ENCODE results near the gene RPEL1.
"Not testable (repeated sequence)": the region's sequence is repeated elsewhere in the genome, so short reads cannot be mapped to it uniquely, and the experiment has no call there.

The RPEL1 gene

DNA sequence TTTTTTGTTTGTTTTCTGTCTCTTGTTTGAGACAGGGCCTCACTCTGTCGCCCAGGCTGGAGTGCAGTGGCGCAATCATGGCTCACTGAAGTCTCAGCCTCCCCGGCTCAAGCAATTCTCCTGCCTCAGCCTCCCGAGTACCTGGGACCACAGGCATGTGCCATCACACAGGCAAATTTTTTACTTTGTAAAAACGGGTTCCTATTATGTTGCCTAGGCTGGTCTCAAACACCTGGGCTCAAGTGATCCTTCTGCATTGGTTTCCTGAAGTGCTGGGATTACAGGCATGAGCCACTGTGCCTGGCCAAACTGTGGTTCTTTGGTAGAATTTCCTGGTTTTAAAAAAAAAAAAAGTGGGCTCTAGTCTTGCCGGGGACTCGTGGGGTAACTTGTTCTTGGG lies at the start of gene RPEL1:
RPEL1 (plus strand) TSS at position 301 of the 400 bp plus-strand sequence. CDS start 110 bp downstream, outside the sequence.
- ATAC-seq; H3K27ac Mint-ChIP-seq; DNase-seq; H3K4me1 Mint-ChIP-seq; H3K36me3 Mint-ChIP-seq (ENCODE audit: low read depth); H3K9me3 Mint-ChIP-seq; H3K4me3 Mint-ChIP-seq; H3K27me3 Mint-ChIP-seq: not testable (repeated sequence)

GRCh38 chr10:103196516-103196915 lies 49.2 kb upstream of the RPEL1 start:
- Mint-ChIP-seq H3K27me3 (no peaks in the 10 kb centered on the region), H3K9me3 (no peaks in the 10 kb centered on the region), H3K4me1 (peaks cover 37% of the 10 kb centered on the region), H3K27ac (no peak overlapping the region), H3K36me3 (ENCODE audit: low read depth) (peaks cover 6% of the 10 kb centered on the region), H3K4me3 (no peak overlapping the region)
- DNase-seq (no peak), ATAC-seq (no peak)

DNA sequence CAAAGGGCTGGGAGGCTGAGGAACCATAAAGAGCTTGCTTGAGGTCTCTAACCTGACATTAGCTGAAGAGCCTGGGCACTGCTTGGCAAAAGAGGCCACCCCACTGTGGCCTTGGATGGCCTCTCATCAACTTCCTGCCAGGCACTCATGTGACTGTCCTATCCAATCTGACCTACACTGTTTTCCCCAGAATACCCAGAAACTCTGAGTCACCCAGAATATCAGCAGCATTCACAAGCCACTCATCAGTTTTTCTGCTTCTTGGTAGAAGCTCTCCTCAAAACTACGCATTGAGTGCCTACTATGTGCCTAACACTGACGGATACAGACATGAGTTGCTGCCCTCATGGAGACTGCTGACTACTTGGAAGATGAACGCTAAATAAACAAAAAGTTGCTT lies 48.5 kb upstream of the RPEL1 start:
- Mint-ChIP-seq H3K4me3 (no peak overlapping the region), H3K36me3 (ENCODE audit: low read depth) (peaks cover under 1% of the 10 kb centered on the region), H3K9me3 (no peaks in the 10 kb centered on the region), H3K27me3 (no peaks in the 10 kb centered on the region), H3K27ac (peak overlapping the region; percentile 45), H3K4me1 (peaks cover 30% of the 10 kb centered on the region)
- DNase-seq (peak; percentile 31), ATAC-seq (peak; percentile 80)

- Mint-ChIP-seq H3K27me3 (no peaks in the 10 kb centered on the region), H3K36me3 (ENCODE audit: low read depth) (no peaks in the 10 kb centered on the region), H3K9me3 (no peaks in the 10 kb centered on the region), H3K4me3 (no peak overlapping the region), H3K4me1 (peaks cover 29% of the 10 kb centered on the region), H3K27ac (peak overlapping the region; percentile 41)
- no peak for ATAC-seq
- DNase-seq, result no peak
Measured at GRCh38 chr10:103197903-103198302, 47.8 kb upstream of the RPEL1 start.

DNA sequence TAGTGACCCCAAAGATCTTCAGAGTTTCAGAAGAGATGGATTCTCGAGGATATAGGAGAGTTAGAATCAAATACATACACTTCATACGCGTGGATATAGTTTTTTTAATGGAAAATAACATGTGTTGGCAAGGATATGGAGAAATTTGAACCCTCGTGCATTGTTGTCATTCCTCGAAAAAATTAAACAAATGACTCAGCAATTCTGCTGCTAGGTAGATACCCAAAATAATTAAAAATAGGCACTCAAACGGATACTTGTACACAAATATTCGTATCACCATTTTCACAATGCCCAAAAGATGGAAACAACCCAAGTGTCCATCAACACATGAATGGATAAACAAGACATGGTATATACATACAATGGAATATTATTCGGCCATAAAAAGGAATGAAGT lies 47.0 kb upstream of the RPEL1 start:
- no peak for ATAC-seq

DNA sequence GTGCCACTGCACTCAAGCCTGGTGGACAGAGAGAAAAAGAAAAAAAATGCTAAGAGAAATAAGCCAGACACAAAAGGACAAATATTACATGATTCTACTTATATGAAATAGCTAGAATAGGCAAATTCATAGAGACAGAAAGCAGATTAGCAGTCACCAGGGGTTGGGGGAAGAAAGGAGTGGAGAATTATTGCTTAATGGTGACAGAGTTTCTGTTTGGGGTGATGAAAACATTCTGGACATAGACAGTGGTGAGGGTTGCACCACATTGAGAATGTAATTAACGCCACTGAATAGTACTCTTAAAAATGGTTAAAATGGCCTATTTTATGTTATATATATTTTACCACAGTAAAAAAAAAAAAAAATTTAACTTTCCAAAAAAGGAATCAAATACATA lies 46.2 kb upstream of the RPEL1 start:
- no peaks in the 10 kb centered on the region for H3K27me3 Mint-ChIP-seq
- no peaks in the 10 kb centered on the region for H3K36me3 Mint-ChIP-seq (ENCODE audit: low read depth)
- H3K9me3 Mint-ChIP-seq, result no peaks in the 10 kb centered on the region
- H3K4me1 Mint-ChIP-seq, result peaks cover 20% of the 10 kb centered on the region
- DNase-seq (no peak), ATAC-seq (no peak)
- H3K4me3 Mint-ChIP-seq, result no peak overlapping the region
- no peak overlapping the region for H3K27ac Mint-ChIP-seq

More for the DNA sequence above, 47.0 kb upstream of the RPEL1 start:
- no peak overlapping the region for H3K27ac Mint-ChIP-seq
- H3K4me1 Mint-ChIP-seq, result peaks cover 24% of the 10 kb centered on the region
- no peaks in the 10 kb centered on the region for H3K36me3 Mint-ChIP-seq (ENCODE audit: low read depth)
- H3K27me3 Mint-ChIP-seq, result no peaks in the 10 kb centered on the region
- DNase-seq, result no peak
- H3K9me3 Mint-ChIP-seq, result no peaks in the 10 kb centered on the region
- H3K4me3 Mint-ChIP-seq, result no peak overlapping the region

DNA sequence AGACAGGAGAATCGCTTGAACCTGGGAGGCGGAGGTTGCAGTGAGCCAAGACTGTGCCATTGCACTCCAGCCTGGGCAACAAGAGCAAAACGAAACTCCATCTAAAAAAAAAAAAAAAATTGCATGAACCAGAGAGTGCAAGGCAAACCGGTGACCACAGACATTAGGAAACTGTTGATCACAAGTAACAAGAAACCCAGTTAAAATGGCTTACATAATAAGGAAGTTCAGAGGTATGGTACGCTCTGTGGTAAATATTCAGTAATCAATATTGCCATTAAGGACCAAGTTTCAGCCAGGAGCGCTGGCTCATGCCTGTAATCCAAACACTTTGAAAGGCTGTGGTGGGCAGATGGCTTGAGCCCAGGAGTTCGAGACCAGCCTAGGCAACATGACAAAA lies 43.4 kb upstream of the RPEL1 start:
- H3K36me3 Mint-ChIP-seq (ENCODE audit: low read depth), result no peaks in the 10 kb centered on the region
- no peaks in the 10 kb centered on the region for H3K9me3 Mint-ChIP-seq
- no peak for DNase-seq
- H3K27me3 Mint-ChIP-seq, result peaks cover 3% of the 10 kb centered on the region
- peaks cover 9% of the 10 kb centered on the region for H3K4me1 Mint-ChIP-seq
- no peak overlapping the region for H3K4me3 Mint-ChIP-seq
- H3K27ac Mint-ChIP-seq, result no peak overlapping the region
- peak; percentile 20 for ATAC-seq

GRCh38 chr10:103203466-103203865 lies 42.2 kb upstream of the RPEL1 start:
- H3K4me1 Mint-ChIP-seq, result no peaks in the 10 kb centered on the region
- H3K27me3 Mint-ChIP-seq, result peaks cover 3% of the 10 kb centered on the region
- no peak for DNase-seq
- ATAC-seq, result no peak
- no peaks in the 10 kb centered on the region for H3K36me3 Mint-ChIP-seq (ENCODE audit: low read depth)
- H3K4me3 Mint-ChIP-seq, result no peak overlapping the region
- no peak overlapping the region for H3K27ac Mint-ChIP-seq
- H3K9me3 Mint-ChIP-seq, result no peaks in the 10 kb centered on the region

DNA sequence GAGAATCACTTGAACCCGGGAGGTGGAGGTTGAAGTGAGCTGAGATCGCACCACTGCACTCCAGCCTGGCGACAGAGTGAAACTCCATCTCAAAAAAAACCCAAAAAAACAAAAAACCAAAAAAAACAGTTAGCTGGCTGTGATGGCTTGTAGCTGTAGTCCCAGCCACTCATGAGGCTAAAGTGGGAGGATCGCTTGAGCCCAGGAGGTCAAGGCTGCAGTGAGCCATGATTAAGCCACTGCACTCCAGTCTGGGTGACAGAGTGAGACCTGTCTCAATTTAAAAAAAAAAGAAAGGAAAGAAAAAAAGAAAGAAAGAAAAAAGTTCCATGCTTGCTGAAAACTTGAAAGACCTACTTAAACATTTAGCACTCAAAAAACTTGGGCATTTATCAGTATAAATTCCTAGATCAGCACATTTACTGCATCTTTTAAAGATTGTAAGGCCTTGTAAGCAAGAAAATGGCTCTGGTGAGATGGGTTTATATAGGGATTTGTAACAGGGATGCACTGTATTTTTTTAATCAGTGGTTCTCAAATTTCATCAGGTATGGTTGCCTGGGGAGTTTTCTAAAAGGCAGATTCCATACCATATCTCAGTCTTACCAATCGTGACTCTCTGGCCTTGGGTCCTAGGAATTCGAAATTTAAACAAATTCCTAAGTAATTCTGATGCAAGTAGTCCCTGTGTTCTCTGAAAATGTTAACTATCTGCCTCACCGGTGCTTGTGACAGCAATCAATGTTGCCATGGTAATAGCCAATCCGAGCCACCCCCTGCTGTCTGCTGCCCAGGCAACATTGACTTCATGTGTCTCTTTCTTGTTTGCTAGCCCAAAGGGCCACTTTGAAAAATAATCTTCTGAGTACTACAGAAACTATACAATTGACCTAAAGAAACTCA lies 41.1 kb upstream of the RPEL1 start:
- Mint-ChIP-seq H3K4me1 (no peaks in the 10 kb centered on the region), H3K27me3 (peaks cover 3% of the 10 kb centered on the region), H3K27ac (no peak overlapping the region), H3K36me3 (ENCODE audit: low read depth) (no peaks in the 10 kb centered on the region), H3K9me3 (no peaks in the 10 kb centered on the region), H3K4me3 (no peak overlapping the region)
- DNase-seq, result no peak
- ATAC-seq, result no peak

DNA sequence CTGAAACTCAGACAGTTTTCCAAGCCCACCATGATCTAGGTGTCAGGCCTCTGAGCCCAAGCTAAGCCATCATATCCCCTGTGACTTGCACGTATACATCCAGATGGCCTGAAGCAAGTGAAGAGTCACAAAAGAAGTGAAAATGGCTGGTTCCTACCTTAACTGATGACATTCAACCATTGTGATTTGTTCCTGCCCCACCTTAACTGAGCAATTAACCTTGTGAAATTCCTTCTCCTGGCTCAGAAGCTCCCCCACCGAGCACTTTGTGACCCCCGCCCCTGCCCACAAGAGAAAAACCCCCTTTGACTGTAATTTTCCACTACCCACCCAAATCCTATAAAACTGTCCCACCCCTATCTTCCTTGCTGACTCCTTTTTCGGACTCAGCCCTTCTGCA lies 40.3 kb upstream of the RPEL1 start:
- H3K36me3 Mint-ChIP-seq (ENCODE audit: low read depth); H3K27me3 Mint-ChIP-seq; H3K4me1 Mint-ChIP-seq; DNase-seq; H3K9me3 Mint-ChIP-seq; H3K27ac Mint-ChIP-seq; H3K4me3 Mint-ChIP-seq; ATAC-seq: not testable (repeated sequence)

GRCh38 chr10:103206715-103207114 lies 39.0 kb upstream of the RPEL1 start:
- H3K27me3 Mint-ChIP-seq; H3K4me1 Mint-ChIP-seq; H3K36me3 Mint-ChIP-seq (ENCODE audit: low read depth); ATAC-seq; H3K27ac Mint-ChIP-seq; H3K4me3 Mint-ChIP-seq; H3K9me3 Mint-ChIP-seq; DNase-seq: not testable (repeated sequence)

DNA sequence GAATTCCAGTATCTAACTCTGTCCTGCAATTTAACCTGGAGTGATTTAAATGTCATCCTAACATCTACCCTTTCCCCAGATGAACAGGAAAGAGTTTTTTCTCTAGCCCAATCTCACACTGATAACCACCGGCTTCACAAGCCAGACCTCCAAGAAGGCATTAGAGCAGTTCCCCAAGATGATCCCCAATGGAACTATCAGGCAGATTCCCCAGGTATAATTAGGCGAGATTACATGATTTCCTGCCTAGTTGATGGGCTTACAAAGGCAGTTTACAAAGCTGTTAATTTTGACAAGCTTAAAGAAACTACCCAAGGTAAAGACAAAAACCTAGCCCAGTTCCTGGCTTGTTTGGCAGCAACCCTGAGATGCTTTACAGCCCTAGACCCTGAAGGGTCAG lies 38.5 kb upstream of the RPEL1 start:
- Mint-ChIP-seq H3K36me3 (ENCODE audit: low read depth) (peaks cover 2% of the 10 kb centered on the region), H3K9me3 (peaks cover 3% of the 10 kb centered on the region), H3K4me1 (no peaks in the 10 kb centered on the region), H3K27ac (no peak overlapping the region), H3K27me3 (peaks cover 3% of the 10 kb centered on the region), H3K4me3 (no peak overlapping the region)
- no peak for ATAC-seq
- DNase-seq, result no peak

DNA sequence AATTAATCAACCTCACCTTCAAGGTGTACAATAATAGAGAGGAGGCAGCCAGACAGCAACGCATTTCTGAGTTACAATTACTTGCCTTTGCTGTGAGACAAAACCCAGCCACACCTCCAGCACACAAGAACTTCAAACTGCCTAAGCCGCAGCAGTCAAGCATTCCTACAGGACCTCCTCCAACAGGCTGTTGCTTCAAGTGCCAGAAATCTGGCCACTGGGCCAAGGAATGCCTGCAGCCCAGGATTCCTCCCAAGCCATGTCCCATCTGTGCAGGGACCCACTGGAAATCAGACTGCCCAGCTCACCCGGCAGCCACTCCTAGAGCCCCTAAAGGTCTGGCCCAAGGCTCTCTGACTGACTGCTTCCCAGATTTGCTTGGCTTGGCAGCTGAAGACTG lies 38.0 kb upstream of the RPEL1 start:
- not testable (repeated sequence) for H3K9me3 Mint-ChIP-seq; ATAC-seq; H3K4me3 Mint-ChIP-seq; H3K36me3 Mint-ChIP-seq (ENCODE audit: low read depth); H3K27ac Mint-ChIP-seq; H3K27me3 Mint-ChIP-seq; H3K4me1 Mint-ChIP-seq; DNase-seq

GRCh38 chr10:103210262-103210661 lies 35.4 kb upstream of the RPEL1 start:
- H3K9me3 Mint-ChIP-seq, result peaks cover 12% of the 10 kb centered on the region
- H3K36me3 Mint-ChIP-seq (ENCODE audit: low read depth); H3K4me1 Mint-ChIP-seq; H3K27me3 Mint-ChIP-seq; H3K27ac Mint-ChIP-seq; ATAC-seq; H3K4me3 Mint-ChIP-seq; DNase-seq: not testable (repeated sequence)

DNA sequence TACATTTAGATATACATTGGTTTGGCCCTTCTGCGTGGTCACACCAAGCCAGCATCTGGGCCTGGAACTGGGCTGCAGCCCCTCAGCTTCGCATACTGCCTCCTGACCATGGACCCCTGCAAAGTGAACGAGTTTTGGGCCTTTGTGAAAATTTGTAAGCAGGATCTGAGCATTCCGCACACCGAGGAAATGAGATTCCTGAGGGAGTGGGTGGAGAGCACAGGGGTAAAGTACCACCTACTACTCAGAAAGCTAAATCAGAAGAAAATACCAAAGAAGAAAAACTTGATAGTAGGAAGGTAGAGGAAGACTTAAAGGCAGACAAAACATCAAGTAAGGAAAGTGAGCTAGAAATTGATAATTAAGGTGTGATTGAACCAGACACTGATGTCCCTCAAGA lies 30.1 kb upstream of the RPEL1 start:
- Mint-ChIP-seq H3K9me3 (peaks cover 12% of the 10 kb centered on the region), H3K36me3 (ENCODE audit: low read depth) (peaks cover 5% of the 10 kb centered on the region), H3K4me1 (peaks cover 8% of the 10 kb centered on the region), H3K27ac (no peak overlapping the region), H3K4me3 (no peak overlapping the region), H3K27me3 (peaks cover 2% of the 10 kb centered on the region)
- no peak for DNase-seq
- no peak for ATAC-seq

Measured in activated naive CD8-positive, alpha-beta T cell treated with anti-CD3 and anti-CD28 coated beads, Interleukin-2, amount 50 U/mL, for 24 hours (primary cell).